Skeletal muscle satellite cell (primary cell): ENCODE measurements around the gene UIMC1.

Experiments
- H3K27me3 ChIP-seq: 2 replicates; pipeline ENCODE4 v1.7.0; 2013; ENCODE audit warnings: low read length; ENCODE audit not compliant: control insufficient read depth, insufficient read depth
- H3K36me3 ChIP-seq: 2 replicates; pipeline ENCODE4 v1.7.0; 2013; ENCODE audit warnings: mild to moderate bottlenecking, control low read depth, low read length; ENCODE audit not compliant: insufficient read depth
- H3K4me1 ChIP-seq: 2 replicates; pipeline ENCODE4 v1.7.0; 2013; ENCODE audit warnings: low read length; ENCODE audit not compliant: control insufficient read depth, insufficient read depth
- H3K4me2 ChIP-seq: 2 replicates; pipeline ENCODE4 v1.7.0; 2013; ENCODE audit warnings: mild to moderate bottlenecking, low read length
- H3K4me3 ChIP-seq: 2 replicates; pipeline ENCODE4 v1.7.0; 2013; ENCODE audit warnings: low read length
- H3K9ac ChIP-seq: 2 replicates; pipeline ENCODE4 v1.7.0; 2013; ENCODE audit warnings: mild to moderate bottlenecking, low read depth, low read length, moderate library complexity
- H3K9me3 ChIP-seq: replicated peaks from 2 replicates; pipeline ENCODE4 v1.7.0; 2013; ENCODE audit warnings: mild to moderate bottlenecking, control low read depth, low read length

Gene UIMC1

GRCh38 chr5:177029498-177029897 is 22.9 kb upstream of the UIMC1 start:
- Histone ChIP-seq H3K36me3 (peaks cover 10% of the 10 kb centered on the region), H3K9me3 (no peaks in the 10 kb centered on the region), H3K4me1 (no peaks in the 10 kb centered on the region)

DNA sequence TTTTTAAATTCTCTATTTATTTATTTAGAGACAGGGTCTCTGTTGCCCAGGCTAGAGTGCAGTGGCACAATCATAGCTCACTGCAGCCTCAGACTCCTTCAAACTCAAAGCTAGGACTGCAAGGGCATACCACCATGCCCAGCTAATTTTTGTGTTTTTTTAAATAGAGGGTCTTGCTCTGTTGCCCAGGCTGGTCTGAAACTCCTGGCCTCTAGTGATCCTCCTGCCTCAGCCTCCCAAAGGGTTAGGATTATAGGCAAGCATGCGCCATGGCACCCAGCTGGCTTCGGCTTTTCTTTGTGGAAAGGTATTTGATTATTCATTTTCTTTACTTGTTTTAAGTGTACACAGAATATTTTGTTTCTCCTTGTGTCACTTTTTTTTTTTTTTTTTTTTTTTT is 21.1 kb upstream of the UIMC1 start:
- no peak overlapping the region for H3K4me2 ChIP-seq
- H3K4me3 ChIP-seq = no peak overlapping the region
- H3K9ac ChIP-seq = no peak overlapping the region
- H3K36me3 ChIP-seq = peaks cover 10% of the 10 kb centered on the region
- H3K4me1 ChIP-seq = peaks cover 5% of the 10 kb centered on the region
- H3K9me3 ChIP-seq = no peaks in the 10 kb centered on the region
- no peaks in the 10 kb centered on the region for H3K27me3 ChIP-seq

More at GRCh38 chr5:177029498-177029897, 22.9 kb upstream of the UIMC1 start:
- H3K9ac ChIP-seq = no peak overlapping the region
- no peaks in the 10 kb centered on the region for H3K27me3 ChIP-seq
- no peak overlapping the region for H3K4me3 ChIP-seq
- no peak overlapping the region for H3K4me2 ChIP-seq

- H3K9me3 ChIP-seq = no peaks in the 10 kb centered on the region
- no peaks in the 10 kb centered on the region for H3K27me3 ChIP-seq
- H3K9ac ChIP-seq = no peak overlapping the region
- H3K4me1 ChIP-seq = peaks cover 9% of the 10 kb centered on the region
- no peak overlapping the region for H3K4me2 ChIP-seq
- peaks cover 10% of the 10 kb centered on the region for H3K36me3 ChIP-seq
- H3K4me3 ChIP-seq = no peak overlapping the region
These were observed 18.6 kb upstream of the UIMC1 start for GRCh38 chr5:177025101-177025601.

DNA sequence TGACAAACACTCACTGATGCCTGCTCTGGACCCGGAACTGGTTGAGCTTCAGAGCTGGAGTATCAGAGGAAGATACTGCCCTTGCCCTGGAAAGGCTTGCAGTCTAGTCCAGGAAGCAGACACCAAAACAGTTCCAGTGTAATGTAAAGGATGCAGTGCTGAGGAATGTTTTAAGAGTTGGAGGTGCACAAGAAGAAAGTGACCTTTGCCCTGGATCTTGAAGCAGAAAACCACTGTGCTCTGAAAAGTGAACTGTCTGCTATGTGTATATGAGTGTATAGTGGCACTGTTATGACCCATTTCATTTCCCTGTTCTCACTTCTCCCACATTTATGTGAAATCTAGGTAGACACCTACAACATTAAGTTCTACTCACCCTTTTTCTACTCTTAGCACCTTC is 18.0 kb upstream of the UIMC1 start:
- H3K9ac ChIP-seq = no peak overlapping the region
- H3K4me2 ChIP-seq = no peak overlapping the region
- no peak overlapping the region for H3K4me3 ChIP-seq
- no peaks in the 10 kb centered on the region for H3K9me3 ChIP-seq
- H3K4me1 ChIP-seq = peaks cover 9% of the 10 kb centered on the region
- no peaks in the 10 kb centered on the region for H3K27me3 ChIP-seq
- H3K36me3 ChIP-seq = peaks cover 7% of the 10 kb centered on the region

DNA sequence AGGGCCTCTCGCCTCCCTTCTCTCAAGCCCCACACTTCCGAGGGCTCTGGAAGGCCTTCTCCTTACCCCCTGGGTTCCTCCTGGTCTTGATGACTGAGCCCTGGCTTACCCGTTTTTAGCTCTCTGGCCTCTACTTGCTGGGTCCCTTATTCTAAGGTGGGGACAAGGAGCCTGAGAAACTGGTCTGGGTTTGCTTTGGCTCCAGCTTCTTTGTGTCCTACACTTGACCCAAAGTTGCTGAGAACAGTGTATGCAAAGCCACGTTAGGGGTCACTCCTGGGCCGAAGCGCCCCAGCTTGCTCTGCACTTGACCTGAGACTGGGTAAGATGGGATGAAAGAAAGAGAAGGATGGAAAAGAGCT is 16.7 kb upstream of the UIMC1 start:
- H3K36me3 ChIP-seq = no peaks in the 10 kb centered on the region
- no peaks in the 10 kb centered on the region for H3K27me3 ChIP-seq
- peak overlapping the region; percentile 91 for H3K4me2 ChIP-seq
- H3K4me3 ChIP-seq = peak overlapping the region; percentile 86
- peak overlapping the region; percentile 96 for H3K9ac ChIP-seq
- peaks cover 9% of the 10 kb centered on the region for H3K4me1 ChIP-seq
- H3K9me3 ChIP-seq = no peaks in the 10 kb centered on the region

- Histone ChIP-seq H3K36me3 (no peaks in the 10 kb centered on the region), H3K4me3 (peak within 1 kb of the TSS; percentile 86), H3K4me1 (peaks cover 9% of the 10 kb centered on the region), H3K9ac (peak within 1 kb of the TSS; percentile 96), H3K27me3 (no peaks in the 10 kb centered on the region), H3K4me2 (peak within 1 kb of the TSS; percentile 91), H3K9me3 (no peaks in the 10 kb centered on the region)
These were observed 16.1 kb upstream of the UIMC1 start, which contains the start of gene ZNF346 for GRCh38 chr5:177022386-177023302. Gene ZNF346, plus strand, starts transcription at chr5:177022696. Its CDS starts 43 bp downstream, at chr5:177022739.

GRCh38 chr5:177020033-177020432 is 13.5 kb upstream of the UIMC1 start:
- no peak overlapping the region for H3K4me2 ChIP-seq
- no peaks in the 10 kb centered on the region for H3K36me3 ChIP-seq
- H3K9ac ChIP-seq = no peak overlapping the region
- no peaks in the 10 kb centered on the region for H3K9me3 ChIP-seq
- H3K4me3 ChIP-seq = no peak overlapping the region
- no peaks in the 10 kb centered on the region for H3K27me3 ChIP-seq
- H3K4me1 ChIP-seq = peaks cover 9% of the 10 kb centered on the region

- no peaks in the 10 kb centered on the region for H3K27me3 ChIP-seq
These were observed 11.8 kb upstream of the UIMC1 start for GRCh38 chr5:177018341-177018740.

DNA sequence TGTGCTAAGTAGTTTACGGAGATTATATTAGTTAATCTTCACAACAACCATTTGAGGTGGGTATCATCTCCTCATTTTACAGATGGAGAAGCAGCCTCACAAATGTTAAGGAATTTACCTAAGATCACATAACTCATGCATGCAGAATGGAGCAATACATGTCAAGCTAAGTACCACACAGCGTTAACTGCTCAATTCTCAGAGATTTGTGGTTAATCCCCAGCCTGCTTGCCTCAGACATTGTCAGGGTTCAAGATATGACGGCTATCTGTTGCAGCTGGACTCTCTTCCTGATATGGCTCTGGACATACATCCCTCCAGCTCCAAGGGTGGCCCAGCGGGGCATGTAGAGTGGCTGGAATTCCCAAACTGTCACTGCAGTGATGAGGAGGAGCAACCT is 8.6 kb upstream of the UIMC1 start:
- H3K27me3 ChIP-seq = no peaks in the 10 kb centered on the region
- H3K36me3 ChIP-seq = no peaks in the 10 kb centered on the region
- no peak overlapping the region for H3K4me3 ChIP-seq
- H3K4me1 ChIP-seq = no peaks in the 10 kb centered on the region
- H3K9ac ChIP-seq = no peak overlapping the region
- H3K9me3 ChIP-seq = no peaks in the 10 kb centered on the region
- no peak overlapping the region for H3K4me2 ChIP-seq

More at GRCh38 chr5:177018341-177018740, 11.8 kb upstream of the UIMC1 start:
- Histone ChIP-seq H3K9me3 (no peaks in the 10 kb centered on the region), H3K4me1 (peaks cover 5% of the 10 kb centered on the region), H3K9ac (no peak overlapping the region), H3K4me2 (no peak overlapping the region), H3K4me3 (no peak overlapping the region), H3K36me3 (no peaks in the 10 kb centered on the region)

DNA sequence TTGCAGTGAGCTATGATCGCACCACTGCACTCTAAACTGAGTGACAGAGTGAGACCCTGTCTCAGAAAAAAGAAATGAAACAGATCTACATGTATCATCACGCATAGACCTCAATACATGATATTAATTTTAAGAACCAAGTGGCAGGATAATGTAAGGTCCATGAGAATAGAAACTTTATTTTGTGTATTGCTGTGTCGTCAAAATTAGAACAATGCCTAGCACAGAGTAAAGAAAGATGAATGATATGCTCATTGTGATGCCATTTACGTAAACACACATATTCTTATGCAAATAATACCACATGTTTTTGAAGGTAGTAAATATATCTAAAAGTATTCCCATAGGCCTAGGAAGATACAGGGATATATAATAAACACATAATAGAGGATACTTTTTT is 3.6 kb upstream of the UIMC1 start:
- Histone ChIP-seq H3K4me2 (no peak overlapping the region), H3K9ac (no peak overlapping the region), H3K36me3 (no peaks in the 10 kb centered on the region), H3K9me3 (no peaks in the 10 kb centered on the region), H3K4me1 (peaks cover 4% of the 10 kb centered on the region), H3K4me3 (no peak overlapping the region), H3K27me3 (no peaks in the 10 kb centered on the region)

- Histone ChIP-seq H3K9ac (no peak overlapping the region), H3K4me1 (peaks cover 12% of the 10 kb centered on the region), H3K4me3 (no peak overlapping the region), H3K9me3 (no peaks in the 10 kb centered on the region), H3K4me2 (no peak overlapping the region), H3K27me3 (no peaks in the 10 kb centered on the region), H3K36me3 (peaks cover 4% of the 10 kb centered on the region)
These were observed 2.1 kb upstream of the UIMC1 start for GRCh38 chr5:177008716-177009115.
